Measurements from ENCODE around the gene AGAP1.

The AGAP1 gene

GRCh38 chr2:235553291-235553690 lies 59.4 kb downstream of the AGAP1 start:
- no peak for DNase-seq

GRCh38 chr2:235553696-235554100 lies 59.9 kb downstream of the AGAP1 start:
- no peak for DNase-seq

GRCh38 chr2:235554385-235554784 lies 60.5 kb downstream of the AGAP1 start:
- no peak for DNase-seq

GRCh38 chr2:235554936-235555335 lies 61.1 kb downstream of the AGAP1 start:
- no peak for DNase-seq

GRCh38 chr2:235555371-235555770 lies 61.5 kb downstream of the AGAP1 start:
- DNase-seq = no peak

GRCh38 chr2:235556086-235556485 lies 62.2 kb downstream of the AGAP1 start:
- no peak for DNase-seq

- no peak for DNase-seq
Observed at GRCh38 chr2:235556901-235557300, 63.1 kb downstream of the AGAP1 start.

- DNase-seq = no peak
Observed at GRCh38 chr2:235557903-235558302, 64.1 kb downstream of the AGAP1 start.

- no peak for DNase-seq
Observed at GRCh38 chr2:235558572-235558971, 64.7 kb downstream of the AGAP1 start.

GRCh38 chr2:235560345-235560744 lies 66.5 kb downstream of the AGAP1 start:
- no peak for DNase-seq

GRCh38 chr2:235561450-235561849 lies 67.6 kb downstream of the AGAP1 start:
- DNase-seq = no peak

- no peak for DNase-seq
Observed at GRCh38 chr2:235562065-235562747, 68.4 kb downstream of the AGAP1 start.

- DNase-seq = no peak
Observed at GRCh38 chr2:235563056-235563910, 69.4 kb downstream of the AGAP1 start.

GRCh38 chr2:235564066-235564465 lies 70.2 kb downstream of the AGAP1 start:
- no peak for DNase-seq

GRCh38 chr2:235564884-235565530 lies 71.2 kb downstream of the AGAP1 start:
- no peak for DNase-seq

GRCh38 chr2:235566415-235566814 lies 72.6 kb downstream of the AGAP1 start:
- DNase-seq = no peak

- no peak for DNase-seq
Observed at GRCh38 chr2:235566931-235567495, 73.2 kb downstream of the AGAP1 start.

GRCh38 chr2:235567842-235568241 lies 74.0 kb downstream of the AGAP1 start:
- DNase-seq = no peak

GRCh38 chr2:235568431-235568830 lies 74.6 kb downstream of the AGAP1 start:
- DNase-seq = no peak

- DNase-seq = no peak
Observed at GRCh38 chr2:235569837-235570236, 76.0 kb downstream of the AGAP1 start.

- DNase-seq = no peak
Observed at GRCh38 chr2:235570256-235570655, 76.4 kb downstream of the AGAP1 start.

- DNase-seq = no peak
Observed at GRCh38 chr2:235570966-235571692, 77.3 kb downstream of the AGAP1 start.

- DNase-seq = no peak
Observed at GRCh38 chr2:235572592-235572991, 78.7 kb downstream of the AGAP1 start.
